NCI-H128 (cell line): ENCODE results near the gene ADARB1.

Experiments used
- DNase-seq: peaks from one replicate; lab custom pipeline; 2025; ENCODE audit not compliant: unreplicated experiment; lab: John Stamatoyannopoulos, UW

ADARB1 gene

DNA sequence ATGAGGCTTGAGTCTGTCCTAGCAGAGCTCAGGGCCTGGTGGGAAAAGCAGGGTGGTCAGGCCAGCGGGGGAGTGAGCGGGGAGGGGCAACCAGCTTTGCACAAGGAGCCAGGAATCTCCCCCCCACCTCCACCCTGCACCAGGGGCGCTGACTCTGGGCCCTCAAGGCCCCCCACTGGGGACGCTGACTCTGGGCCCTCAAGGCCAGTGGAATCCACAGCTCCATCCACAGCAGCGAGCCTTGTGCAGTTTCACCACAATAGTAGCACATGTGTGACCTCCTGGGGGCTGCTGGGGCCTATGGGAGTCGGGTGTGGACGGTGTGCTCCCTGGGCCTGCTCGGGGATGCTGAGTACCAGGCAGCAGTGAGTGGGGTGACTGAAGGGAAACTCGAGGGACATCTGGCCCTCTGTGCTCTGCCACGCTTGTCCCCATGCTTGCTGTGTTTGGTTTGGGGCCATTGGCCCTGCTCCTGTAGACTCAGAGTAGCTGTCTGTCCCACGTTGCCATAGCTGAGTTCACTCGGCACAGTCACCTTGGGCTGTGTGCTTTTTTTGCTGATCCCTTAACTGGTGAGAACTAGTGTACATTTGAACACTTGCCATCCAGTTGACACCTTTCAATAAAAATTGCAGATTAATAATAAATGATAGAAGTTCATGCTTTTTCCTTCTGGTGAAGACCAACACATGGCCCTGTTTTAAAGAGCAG is 89.2 kb downstream of the ADARB1 start:
- DNase-seq = no peak

DNA sequence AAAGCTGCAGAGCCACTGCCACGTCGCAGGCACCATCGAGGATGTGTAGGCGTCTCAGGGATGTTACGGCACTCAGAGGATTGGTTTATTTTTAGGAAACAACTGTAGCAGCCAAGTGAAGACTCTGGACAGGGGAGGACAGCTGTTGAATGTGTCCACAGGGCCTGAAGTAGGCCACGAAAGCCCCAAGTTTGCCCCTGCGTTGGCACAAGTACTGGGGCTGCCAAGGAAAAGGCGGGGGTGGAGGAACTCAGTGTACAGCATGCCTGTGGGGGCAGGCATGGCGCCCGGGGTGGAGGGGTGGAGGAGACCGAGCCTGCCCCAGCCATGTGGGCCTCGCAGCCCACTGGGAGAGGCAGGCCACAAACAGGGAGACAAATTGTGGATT is 89.7 kb downstream of the ADARB1 start:
- no peak for DNase-seq

DNA sequence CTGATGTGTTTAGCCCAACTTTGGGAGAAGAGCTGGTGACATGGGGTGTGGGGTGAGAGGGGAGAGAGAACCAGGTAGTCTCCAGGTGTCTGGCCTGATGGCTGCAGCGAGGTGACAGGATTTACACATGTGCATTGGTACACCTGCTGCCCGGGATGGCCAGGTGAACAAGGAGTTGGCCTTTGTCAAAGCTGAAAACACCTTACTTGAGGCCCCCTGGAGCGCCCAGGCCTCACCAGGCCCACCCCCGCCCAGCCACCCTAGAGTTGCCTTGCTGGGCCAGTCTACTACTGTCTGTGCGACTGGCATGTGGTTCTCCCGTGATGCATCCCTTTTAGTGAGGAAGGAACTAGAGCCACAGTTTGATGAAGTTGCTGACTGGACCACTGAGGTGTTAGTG is 90.5 kb downstream of the ADARB1 start:
- no peak for DNase-seq

DNA sequence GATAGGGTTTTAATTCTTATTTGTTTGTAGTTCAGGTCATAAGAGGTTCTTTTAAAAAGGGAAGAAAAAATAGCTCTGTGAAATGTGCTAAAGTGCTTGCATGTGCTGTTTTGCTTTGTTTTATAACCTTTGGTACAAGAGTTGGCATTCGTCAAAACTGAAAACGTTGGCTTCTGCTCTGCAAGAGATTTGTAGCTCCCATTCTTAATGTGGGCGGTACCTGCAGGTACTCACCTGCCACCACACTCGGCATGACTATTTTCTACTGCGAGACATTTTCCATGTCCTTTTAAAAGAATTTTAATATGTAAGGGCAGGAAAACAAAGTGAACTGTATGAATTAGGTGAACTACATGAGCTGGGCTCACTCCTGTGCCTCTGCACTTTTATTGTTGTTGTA is 92.6 kb downstream of the ADARB1 start:
- DNase-seq = no peak

DNA sequence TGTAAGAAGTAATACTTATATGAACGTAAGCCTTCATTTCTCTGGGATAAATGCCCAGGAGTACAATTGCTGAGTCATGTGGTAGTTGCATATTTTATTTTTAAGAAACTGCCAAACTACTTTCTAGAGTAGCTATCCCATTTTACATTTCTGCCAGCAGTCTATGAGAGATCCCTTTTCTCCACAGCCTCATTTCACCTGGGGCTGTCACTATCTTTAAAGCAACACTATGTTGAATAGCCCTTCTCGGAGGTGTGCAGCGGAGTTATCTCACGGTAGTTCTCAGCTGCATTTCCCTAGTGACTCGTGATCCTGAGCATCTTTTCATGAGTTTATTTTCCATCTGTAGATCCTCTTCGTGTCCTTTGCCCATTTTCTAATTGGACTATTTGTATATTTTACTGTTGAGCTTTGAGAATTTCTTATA is 93.4 kb downstream of the ADARB1 start:
- no peak for DNase-seq

DNA sequence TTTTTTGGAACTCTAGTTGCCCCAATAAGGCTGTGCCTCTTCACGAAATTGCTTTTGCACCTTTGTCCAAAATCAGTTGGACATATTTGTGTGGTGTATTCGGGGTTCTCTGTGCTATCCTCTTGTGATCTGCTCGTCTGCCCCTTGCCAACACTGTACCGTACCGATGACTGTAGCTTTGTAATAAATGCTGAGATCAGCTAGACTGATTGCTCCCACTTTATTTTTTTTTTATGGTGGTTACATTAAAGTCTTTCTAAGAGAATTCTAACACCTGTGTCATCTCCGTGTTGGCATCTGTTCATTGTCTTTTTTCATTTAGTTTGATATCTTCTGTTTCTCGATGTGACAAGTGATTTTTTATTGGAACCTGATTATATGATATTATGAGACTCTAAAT is 94.1 kb downstream of the ADARB1 start:
- no peak for DNase-seq

DNA sequence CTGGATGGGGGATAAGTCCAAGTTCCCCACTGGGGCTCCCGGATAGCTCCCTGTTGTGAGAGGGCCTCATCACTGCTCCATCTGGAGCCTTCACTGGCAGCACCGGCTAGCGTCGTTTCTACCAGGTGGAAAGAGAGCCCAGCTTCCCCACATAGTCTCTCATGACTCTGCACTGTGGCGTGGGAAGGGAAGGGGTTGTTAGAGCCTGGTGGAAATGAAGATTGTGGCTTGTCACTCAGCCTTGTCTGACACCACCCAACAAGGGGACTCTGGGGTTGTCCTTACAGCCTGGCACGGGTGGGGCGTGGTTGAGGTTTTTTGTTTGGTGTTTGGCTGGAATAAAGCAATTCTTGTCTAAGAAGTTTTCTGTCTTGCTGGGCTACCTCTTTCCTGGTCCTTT is 94.6 kb downstream of the ADARB1 start:
- no peak for DNase-seq

DNA sequence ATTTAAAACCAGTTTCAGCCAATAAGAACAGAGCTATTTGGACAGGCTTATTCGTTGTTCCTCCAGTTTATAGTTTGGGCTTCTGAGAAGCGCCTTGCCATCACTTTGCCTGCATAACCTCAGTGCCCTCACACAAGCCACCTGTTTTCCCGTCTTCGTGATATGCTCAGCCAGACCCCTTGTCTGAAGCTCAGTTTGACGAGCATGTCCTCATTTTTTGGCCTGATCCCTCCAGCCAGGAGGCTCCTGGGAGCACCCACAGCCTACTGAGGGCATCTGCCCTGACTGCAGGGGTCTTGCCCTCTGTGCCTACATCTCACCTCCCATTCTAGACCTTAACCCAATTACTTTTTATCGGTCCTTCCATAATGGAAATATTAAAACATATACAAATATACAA is 95.3 kb downstream of the ADARB1 start:
- no peak for DNase-seq

DNA sequence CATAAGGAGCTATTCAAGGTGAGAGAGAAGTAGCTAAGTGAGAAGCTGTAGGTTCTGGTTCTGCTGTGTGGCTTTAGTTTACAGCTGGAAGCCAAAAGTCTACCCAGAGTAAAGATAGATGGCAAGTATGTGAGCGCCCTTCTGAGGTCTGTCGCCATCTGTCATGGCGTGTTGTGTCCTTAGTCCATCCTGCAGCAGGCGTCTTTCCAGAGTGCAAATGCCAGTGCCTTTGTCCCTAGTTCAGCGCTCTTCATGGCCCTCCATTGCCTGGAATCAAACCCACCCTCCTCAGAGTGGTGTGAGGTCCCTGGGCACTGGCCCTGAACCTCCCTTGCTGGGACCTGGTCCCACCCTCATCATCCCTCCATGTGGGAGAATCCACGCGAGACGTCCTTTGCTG is 96.6 kb downstream of the ADARB1 start:
- no peak for DNase-seq

DNA sequence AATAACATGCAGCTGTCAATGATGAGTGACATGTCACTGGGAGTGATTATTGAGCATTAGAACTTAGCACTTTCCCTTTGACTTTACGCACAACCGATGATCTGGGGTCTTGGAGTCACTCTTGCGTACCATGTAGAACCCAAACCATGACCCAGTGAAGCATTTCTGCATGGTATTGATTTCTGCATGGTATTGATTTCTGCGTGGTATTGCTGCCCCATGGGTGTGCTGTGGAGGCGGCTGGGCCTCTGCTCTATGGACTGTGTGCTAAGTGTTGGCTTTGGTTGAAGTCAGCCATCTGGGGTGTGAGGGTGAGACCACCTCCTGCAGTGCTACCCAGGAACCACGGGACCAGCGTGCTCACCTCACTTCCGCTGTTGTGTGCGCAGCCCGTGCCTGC is 98.0 kb downstream of the ADARB1 start:
- DNase-seq = no peak

DNA sequence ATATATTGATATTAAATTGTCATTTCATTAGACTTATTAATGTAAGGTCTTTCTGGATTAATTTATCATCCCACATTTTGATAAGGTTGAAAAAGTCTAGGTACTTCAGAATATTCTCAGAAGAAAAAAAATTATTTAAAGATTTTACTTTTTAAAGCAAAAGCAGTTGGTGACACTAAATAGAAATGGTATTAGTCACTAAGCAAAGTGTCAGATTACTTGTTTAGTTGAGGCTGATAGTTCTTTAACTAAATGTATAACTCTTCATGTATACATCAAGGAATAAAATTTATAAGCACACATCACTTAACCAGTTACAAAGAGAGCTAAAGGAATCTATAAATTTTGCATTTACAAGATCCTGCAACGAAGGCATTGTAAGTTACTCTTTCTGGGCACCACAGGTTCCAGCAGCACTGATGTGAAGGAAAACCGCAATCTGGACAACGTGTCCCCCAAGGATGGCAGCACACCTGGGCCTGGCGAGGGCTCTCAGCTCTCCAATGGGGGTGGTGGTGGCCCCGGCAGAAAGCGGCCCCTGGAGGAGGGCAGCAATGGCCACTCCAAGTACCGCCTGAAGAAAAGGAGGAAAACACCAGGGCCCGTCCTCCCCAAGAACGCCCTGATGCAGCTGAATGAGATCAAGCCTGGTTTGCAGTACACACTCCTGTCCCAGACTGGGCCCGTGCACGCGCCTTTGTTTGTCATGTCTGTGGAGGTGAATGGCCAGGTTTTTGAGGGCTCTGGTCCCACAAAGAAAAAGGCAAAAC is 101.1 kb downstream of the ADARB1 start:
- no peak for DNase-seq

DNA sequence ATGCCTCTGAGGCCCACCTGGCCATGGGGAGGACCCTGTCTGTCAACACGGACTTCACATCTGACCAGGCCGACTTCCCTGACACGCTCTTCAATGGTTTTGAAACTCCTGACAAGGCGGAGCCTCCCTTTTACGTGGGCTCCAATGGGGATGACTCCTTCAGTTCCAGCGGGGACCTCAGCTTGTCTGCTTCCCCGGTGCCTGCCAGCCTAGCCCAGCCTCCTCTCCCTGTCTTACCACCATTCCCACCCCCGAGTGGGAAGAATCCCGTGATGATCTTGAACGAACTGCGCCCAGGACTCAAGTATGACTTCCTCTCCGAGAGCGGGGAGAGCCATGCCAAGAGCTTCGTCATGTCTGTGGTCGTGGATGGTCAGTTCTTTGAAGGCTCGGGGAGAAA is 101.8 kb downstream of the ADARB1 start:
- DNase-seq = no peak

DNA sequence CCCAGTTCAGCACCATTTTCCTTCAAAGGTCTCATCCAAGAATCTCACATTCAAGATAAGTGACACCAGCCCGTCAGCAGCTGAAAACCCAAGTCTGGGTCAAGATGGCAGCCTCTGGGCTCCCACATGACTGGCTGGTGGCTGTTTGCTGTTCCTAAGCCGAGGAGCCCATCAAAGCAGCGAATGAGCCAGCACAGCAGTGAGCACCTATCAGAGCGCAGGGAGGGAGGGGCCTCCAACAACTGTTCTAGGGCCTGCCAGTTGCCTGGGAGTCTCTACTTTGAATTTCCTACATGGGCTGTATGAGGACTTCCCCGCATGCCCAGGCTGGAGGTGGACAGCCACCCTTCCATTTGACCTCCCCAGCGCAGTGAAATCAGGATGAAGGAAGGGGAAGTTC is 102.7 kb downstream of the ADARB1 start:
- no peak for DNase-seq

DNA sequence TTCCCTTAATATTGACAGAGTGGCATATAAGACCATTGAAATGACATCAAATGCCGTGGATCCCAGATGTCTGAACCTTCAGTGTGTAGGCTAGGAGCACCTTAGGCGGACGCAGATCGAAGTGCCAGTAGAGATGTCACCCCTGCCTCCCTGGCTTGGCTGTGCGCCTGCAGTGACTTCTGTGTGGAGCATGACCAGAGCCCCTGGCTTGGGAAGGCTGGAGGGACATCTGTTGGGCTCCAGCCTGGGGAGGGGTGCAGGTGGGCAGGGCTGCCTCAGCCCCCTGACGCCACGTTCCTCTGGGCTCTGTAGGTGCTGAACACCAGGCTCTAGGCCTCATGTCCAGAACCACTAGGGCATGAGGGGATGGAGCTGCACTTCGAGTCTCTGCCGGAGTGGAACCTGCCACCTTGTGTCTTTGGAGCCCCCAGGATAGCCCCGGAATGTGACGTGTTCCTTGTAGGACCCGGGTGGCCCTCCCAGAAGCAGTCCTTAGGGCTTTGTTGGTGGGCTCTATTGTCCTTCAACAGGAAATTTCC is 103.8 kb downstream of the ADARB1 start:
- DNase-seq = no peak

DNA sequence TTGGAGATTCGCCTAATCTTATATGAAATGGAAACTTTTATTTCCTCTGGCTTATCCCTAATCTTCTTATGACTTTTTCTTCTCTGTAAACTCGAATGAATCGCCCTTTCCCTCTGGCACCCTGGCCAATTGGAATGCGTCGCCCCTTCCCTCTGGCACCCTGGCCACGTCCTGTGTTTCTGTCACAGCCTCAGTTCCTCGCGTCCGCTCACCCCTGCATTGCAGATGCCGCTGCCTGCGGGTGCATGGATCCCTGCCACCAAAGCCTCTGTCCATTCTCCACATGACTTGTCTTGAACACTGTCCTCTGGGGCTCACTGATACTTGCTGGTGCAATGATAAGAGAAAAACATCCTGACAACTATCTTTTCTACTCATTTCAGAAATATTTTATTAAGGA is 104.6 kb downstream of the ADARB1 start:
- DNase-seq = no peak

DNA sequence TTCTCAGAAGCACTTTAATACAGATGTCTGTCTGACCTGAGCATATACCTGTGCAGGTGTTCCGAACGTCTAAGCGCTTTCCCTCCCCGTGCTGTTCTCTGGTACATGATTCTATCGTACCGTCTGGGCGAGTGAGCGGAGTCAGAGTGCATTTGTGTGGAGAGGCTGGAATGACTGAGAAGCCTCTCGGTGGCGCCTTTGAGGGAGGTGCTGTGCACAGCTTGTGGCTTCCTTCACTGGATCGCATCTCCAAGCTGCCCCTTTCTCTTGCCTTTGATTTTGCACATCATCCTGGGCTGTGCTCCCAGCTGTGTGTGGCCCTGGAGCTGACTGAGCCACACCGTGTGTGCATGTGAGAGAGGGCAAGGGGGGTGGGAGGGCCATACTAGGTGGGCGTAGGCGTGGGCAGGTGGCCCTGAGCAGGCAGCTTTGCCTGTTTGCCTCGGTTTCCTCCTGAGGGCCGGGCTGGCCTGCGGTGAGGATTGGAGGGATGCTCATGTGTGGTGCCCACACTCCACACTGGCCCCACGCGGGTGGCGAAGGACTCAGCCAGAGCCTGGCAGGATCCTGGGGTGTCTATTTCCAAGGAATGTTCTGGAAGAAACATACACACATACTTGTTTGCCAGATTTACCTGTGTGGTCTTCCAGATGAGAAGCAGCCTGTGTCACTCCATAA is 105.3 kb downstream of the ADARB1 start:
- no peak for DNase-seq

DNA sequence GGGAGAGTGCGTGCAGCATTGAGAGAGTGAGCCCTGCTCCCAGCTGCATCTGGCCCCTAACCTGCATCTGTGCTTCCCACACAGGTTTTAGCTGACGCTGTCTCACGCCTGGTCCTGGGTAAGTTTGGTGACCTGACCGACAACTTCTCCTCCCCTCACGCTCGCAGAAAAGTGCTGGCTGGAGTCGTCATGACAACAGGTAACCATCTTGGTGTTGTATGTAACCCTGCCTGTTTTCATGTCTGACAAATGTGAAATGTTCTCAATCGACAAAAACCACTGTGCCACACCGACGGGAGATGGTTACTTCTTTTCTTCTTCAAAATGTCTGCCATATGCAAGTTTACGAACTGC is 105.8 kb downstream of the ADARB1 start:
- DNase-seq = no peak

DNA sequence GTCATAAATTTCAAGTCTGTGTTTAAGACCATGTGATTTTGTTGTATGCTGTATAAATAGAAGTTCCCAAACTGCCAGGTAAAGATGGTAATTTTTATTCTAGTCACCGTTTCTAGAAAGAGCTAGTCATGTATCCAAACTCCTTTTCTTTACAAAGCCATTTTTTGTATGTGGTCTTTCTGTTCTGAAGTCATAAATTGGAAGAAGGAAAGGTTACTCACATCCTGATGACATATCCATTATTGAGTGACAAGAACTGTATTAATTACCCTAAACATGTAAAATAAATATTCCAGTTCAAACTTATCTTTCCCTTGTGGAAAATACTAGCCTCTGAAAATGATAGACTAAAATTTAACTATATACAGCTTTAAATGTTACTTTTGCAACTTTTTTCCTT is 108.6 kb downstream of the ADARB1 start:
- DNase-seq = no peak

DNA sequence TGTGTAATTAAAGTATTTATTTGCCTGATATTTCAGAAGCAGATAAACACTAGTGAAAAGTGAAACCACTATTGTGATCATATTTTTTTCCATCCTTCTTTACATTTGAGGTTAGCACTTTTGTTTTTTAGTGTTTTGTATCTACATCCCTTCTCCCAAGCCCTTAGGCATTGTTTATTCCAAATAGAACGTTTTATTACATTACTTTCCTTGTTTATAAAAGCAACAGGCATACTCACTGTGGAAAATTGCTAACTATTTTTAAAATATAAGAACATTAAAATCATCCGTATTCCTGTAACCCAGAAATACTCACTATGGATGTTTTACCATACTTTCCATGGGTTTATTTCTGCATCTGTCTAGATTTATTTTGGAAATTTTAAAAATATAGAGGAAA is 109.5 kb downstream of the ADARB1 start:
- no peak for DNase-seq

DNA sequence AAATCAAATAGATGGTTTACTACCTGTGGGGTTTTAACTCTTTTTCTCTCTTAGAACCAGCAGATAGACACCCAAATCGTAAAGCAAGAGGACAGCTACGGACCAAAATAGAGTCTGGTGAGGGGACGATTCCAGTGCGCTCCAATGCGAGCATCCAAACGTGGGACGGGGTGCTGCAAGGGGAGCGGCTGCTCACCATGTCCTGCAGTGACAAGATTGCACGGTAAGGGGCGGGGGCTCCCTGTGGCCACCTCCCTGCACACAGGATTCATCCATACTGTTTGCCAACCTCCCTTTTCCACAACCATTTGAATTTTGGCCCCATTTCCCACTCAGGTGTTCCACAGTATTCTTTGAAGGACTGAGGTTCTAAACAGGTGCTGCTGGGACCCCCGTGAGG is 110.5 kb downstream of the ADARB1 start:
- no peak for DNase-seq

DNA sequence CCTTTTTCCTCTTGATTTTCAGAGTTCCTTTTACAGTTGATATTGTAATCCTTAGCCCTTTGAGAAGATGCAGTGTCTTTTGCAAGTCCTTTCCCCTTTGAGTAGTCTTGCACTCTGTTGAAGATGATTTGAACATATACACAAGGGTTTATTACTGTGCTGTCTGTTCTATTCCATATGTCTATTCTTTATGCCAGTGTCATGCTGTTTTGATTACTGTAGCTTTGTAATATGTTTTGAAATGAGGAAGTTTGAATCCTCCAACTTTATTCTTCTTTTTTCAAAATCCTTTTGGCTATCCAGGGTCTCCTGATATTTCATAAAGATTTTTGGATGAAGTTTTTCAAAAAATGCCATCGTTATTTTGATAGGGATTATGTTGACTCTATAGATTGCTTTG is 112.3 kb downstream of the ADARB1 start:
- DNase-seq = no peak

DNA sequence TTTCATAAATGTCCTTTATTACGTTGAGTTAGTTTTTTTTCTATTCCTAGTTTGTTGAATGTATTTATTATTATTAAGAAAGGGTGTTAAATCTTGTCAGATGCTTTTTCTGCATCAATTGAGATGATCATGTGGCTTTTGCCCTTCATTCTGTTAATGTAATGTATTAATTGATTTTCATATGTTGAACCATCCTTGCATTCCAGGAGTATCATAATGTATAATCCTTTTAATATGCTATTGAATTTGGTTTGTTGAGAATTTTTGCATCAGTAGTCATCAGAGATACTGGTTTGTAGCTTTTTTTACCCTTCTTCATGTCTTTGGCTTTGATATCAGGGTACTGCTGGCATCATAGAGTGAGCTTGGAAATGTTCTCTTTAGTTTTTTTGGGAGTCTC is 113.3 kb downstream of the ADARB1 start:
- no peak for DNase-seq
